Endothelial cell (in vitro differentiated cells): ENCODE data around the gene CRK. TPM values are rescaled to one million over a fixed set of nuclear protein-coding genes. Genes with fewer than 3 reads are reported as not detected.

Source experiments
- DNase-seq: peaks from one replicate; pipeline ENCODE4 v3.0.0; 2021; ENCODE audit warnings: low spot score
- H3K27ac Mint-ChIP-seq: one replicate; pipeline ENCODE4 v1.8.0; 2021; ENCODE audit warnings: mixed read lengths, inconsistent platforms; ENCODE audit not compliant: unreplicated experiment
- H3K27me3 Mint-ChIP-seq: one replicate; pipeline ENCODE4 v1.8.0; 2021; ENCODE audit warnings: mild to moderate bottlenecking, moderate library complexity, mixed read lengths, inconsistent platforms; ENCODE audit not compliant: unreplicated experiment
- H3K36me3 Mint-ChIP-seq: one replicate; pipeline ENCODE4 v1.8.0; 2021; ENCODE audit warnings: mild to moderate bottlenecking, low read depth, mixed read lengths, inconsistent platforms; ENCODE audit not compliant: unreplicated experiment
- H3K4me1 Mint-ChIP-seq: one replicate; pipeline ENCODE4 v1.8.0; 2021; ENCODE audit warnings: mild to moderate bottlenecking, mixed read lengths, inconsistent platforms; ENCODE audit not compliant: unreplicated experiment
- H3K4me3 Mint-ChIP-seq: one replicate; pipeline ENCODE4 v1.8.0; 2021; ENCODE audit warnings: mild to moderate bottlenecking, mixed read lengths, inconsistent platforms; ENCODE audit not compliant: unreplicated experiment
- H3K9me3 Mint-ChIP-seq: one replicate; pipeline ENCODE4 v1.8.0; 2021; ENCODE audit warnings: mixed read lengths, inconsistent platforms; ENCODE audit not compliant: unreplicated experiment
- CTCF ChIP-seq: fragments of 200-600 bp; sonication (generic); IDR thresholded peaks from one replicate; pipeline ENCODE4 v1.5.0; 2021; ENCODE audit warnings: antibody characterized with exemption; ENCODE audit not compliant: unreplicated experiment
- total RNA-seq: library from RNA; stranded (reverse); fragmentation: NEBNext Ultra II Directional; extraction: Animal tissue kit (Norgen Biotek cat#: 25700); gene quantifications from one replicate; pipeline ENCODE4 v1.2.1, GENCODE V29; 2021; ENCODE audit not compliant: unreplicated experiment

CRK gene
- total RNA-seq, 1 donor from 2014 or later = 119 TPM

GRCh38 chr17:1474402-1475189, 18.6 kb upstream of the CRK start:
- H3K4me1 Mint-ChIP-seq = peaks cover 3% of the 10 kb centered on the region
- no peaks in the 10 kb centered on the region for H3K9me3 Mint-ChIP-seq
- TF ChIP-seq CTCF = no peak
- no peak overlapping the region for H3K4me3 Mint-ChIP-seq
- H3K27ac Mint-ChIP-seq = no peak overlapping the region
- peaks cover 5% of the 10 kb centered on the region for H3K27me3 Mint-ChIP-seq
- H3K36me3 Mint-ChIP-seq = peaks cover 23% of the 10 kb centered on the region
- DNase-seq = no peak

- Mint-ChIP-seq H3K27ac (no peak overlapping the region), H3K27me3 (peaks cover 8% of the 10 kb centered on the region), H3K4me1 (peaks cover 3% of the 10 kb centered on the region), H3K9me3 (no peaks in the 10 kb centered on the region), H3K36me3 (peaks cover 30% of the 10 kb centered on the region), H3K4me3 (peak overlapping the region; percentile 33)
- DNase-seq = no peak
- no peak for TF ChIP-seq CTCF
Measured at GRCh38 chr17:1473841-1474240, 17.8 kb upstream of the CRK start.

- DNase-seq = no peak
- peaks cover 36% of the 10 kb centered on the region for H3K36me3 Mint-ChIP-seq
- H3K4me1 Mint-ChIP-seq = peaks cover 3% of the 10 kb centered on the region
- TF ChIP-seq CTCF = no peak
- H3K27ac Mint-ChIP-seq = no peak overlapping the region
- peaks cover 8% of the 10 kb centered on the region for H3K27me3 Mint-ChIP-seq
- no peaks in the 10 kb centered on the region for H3K9me3 Mint-ChIP-seq
- H3K4me3 Mint-ChIP-seq = no peak overlapping the region
Measured at GRCh38 chr17:1473170-1473569, 17.1 kb upstream of the CRK start.

DNA sequence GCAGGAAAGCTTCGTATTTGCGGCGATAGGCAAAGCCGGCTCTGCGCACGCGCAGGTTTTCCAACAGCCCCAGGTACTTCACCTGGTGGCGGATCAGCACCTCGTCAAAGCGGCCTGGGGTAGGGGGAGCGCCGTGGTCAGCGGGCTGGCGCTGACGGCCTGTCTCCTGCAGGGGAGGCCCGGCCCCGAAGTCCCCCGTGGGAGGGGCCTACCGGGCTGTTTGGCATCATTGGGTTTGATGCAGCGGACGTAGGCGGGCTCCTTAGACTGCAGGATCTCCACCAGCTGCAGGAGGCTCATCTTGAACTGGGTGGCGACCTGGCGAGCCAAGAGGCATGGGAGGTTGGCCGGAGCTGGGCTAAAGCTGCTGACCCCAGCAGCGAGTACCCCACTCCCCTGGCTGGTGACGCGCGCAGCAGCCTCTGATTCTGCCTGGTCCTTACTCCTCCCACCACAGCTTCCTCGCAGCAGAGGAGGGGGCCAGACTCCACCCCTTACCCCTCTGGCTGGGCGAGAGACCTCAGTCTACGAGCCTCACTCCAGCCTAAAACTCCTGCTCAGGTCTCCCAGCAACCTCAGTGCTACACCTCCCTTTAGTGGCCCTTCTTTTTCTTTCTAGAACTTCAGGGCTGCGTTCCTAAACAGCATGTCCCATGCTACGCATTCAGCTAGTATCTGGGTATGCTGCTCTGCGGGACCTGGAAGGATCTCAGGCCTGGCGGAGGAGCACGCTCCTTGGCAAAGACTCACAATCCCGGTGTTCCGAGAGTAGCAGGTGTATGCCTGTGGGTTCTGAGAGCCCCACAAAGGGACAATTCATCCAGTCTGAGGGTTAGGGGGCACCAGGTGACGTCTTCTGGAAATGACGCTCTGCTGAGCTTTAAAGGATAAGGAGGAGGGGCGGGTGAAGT, 16.1 kb upstream of the CRK start:
- TF ChIP-seq CTCF = no peak
- Mint-ChIP-seq H3K27me3 (peaks cover 8% of the 10 kb centered on the region), H3K27ac (no peak overlapping the region), H3K4me3 (peak overlapping the region; percentile 65), H3K4me1 (peaks cover 3% of the 10 kb centered on the region), H3K9me3 (no peaks in the 10 kb centered on the region), H3K36me3 (peaks cover 38% of the 10 kb centered on the region)
- no peak for DNase-seq
